Brain microvascular endothelial cell (primary cell): Measurements from ENCODE around the gene ASGR2.

Experiments used
- DNase-seq: peaks from one replicate; pipeline ENCODE4 v3.0.0-alpha.2; 2020
- H3K27ac ChIP-seq: fragments of 250-450 bp; sonication (Bioruptor Pico); 2 replicates; pipeline ENCODE4 v1.5.1; 2020; ENCODE audit warnings: mild to moderate bottlenecking, moderate library complexity
- H3K27me3 ChIP-seq: fragments of 250-450 bp; sonication (Bioruptor Pico); replicated peaks from 2 replicates; pipeline ENCODE4 v1.5.1; 2020; ENCODE audit warnings: mild to moderate bottlenecking
- H3K36me3 ChIP-seq: fragments of 250-450 bp; sonication (Bioruptor Pico); replicated peaks from 2 replicates; pipeline ENCODE4 v1.5.1; 2020; ENCODE audit warnings: mild to moderate bottlenecking
- H3K4me3 ChIP-seq: 2 replicates; pipeline ENCODE4 v1.5.1; 2011; ENCODE audit warnings: low read depth, mild to moderate bottlenecking, control low read depth, low read length, moderate library complexity
- CTCF ChIP-seq: IDR thresholded peaks from 2 replicates; pipeline ENCODE4 v1.5.1; 2011; ENCODE audit warnings: low read depth, mild to moderate bottlenecking, moderate library complexity, low read length, control low read depth, inconsistent platforms; ENCODE audit errors: missing control alignments
- in situ Hi-C: cut with HindIII; loops from 2 replicates; pipeline ENCODE4 v1.10.0; 2017; ENCODE audit warnings: low sequenced_read_pairs, low pct_ligation_motif_present

ASGR2 gene

GRCh38 chr17:7144213-7144612, 29.6 kb upstream of the ASGR2 start:
- in situ Hi-C loops: no loop called here
- H3K36me3 ChIP-seq: no peaks in the 10 kb centered on the region
- H3K27me3 ChIP-seq: peaks cover 13% of the 10 kb centered on the region
- TF ChIP-seq CTCF: no peak
- no peak overlapping the region for H3K27ac ChIP-seq
- H3K4me3 ChIP-seq: no peak overlapping the region
- DNase-seq: no peak

- Histone ChIP-seq H3K4me3 (no peak overlapping the region), H3K27ac (no peak overlapping the region), H3K27me3 (peaks cover 19% of the 10 kb centered on the region), H3K36me3 (no peaks in the 10 kb centered on the region)
- no peak for DNase-seq
- TF ChIP-seq CTCF: no peak
- in situ Hi-C loops: no loop called here
These were observed 27.2 kb upstream of the ASGR2 start for GRCh38 chr17:7141824-7142223.

GRCh38 chr17:7139400-7139799, 24.8 kb upstream of the ASGR2 start:
- Histone ChIP-seq H3K4me3 (no peak overlapping the region), H3K36me3 (no peaks in the 10 kb centered on the region), H3K27ac (no peak overlapping the region), H3K27me3 (peaks cover 22% of the 10 kb centered on the region)
- no peak for DNase-seq
- no peak for TF ChIP-seq CTCF
- in situ Hi-C loops: no loop called here

GRCh38 chr17:7138800-7139381, 24.3 kb upstream of the ASGR2 start:
- Histone ChIP-seq H3K36me3 (no peaks in the 10 kb centered on the region), H3K4me3 (no peak overlapping the region), H3K27me3 (peaks cover 22% of the 10 kb centered on the region), H3K27ac (no peak overlapping the region)
- in situ Hi-C loops: no loop called here
- DNase-seq: no peak
- TF ChIP-seq CTCF: no peak

GRCh38 chr17:7137171-7137943, 22.7 kb upstream of the ASGR2 start:
- no peak for DNase-seq
- no peaks in the 10 kb centered on the region for H3K36me3 ChIP-seq
- in situ Hi-C loops: no loop called here
- no peak overlapping the region for H3K27ac ChIP-seq
- no peak overlapping the region for H3K4me3 ChIP-seq
- H3K27me3 ChIP-seq: peaks cover 20% of the 10 kb centered on the region
- no peak for TF ChIP-seq CTCF
